GM23248 (cell line): ENCODE measurements around the gene ACTN1. TPM values are rescaled to one million over a fixed set of nuclear protein-coding genes. Genes with fewer than 3 reads are reported as not detected.
A peak's percentile ranks its signal among the peaks of the same experiment; 100 is the strongest.

ENCODE experiments used
- DNase-seq: peaks from one replicate; pipeline ENCODE4 v3.0.0-alpha.2; 2015
- H2AFZ ChIP-seq: fragments of 200-600 bp; sonication (generic); 2 replicates; pipeline ENCODE4 v1.6.1; 2016; ENCODE audit warnings: antibody characterized with exemption
- H3F3A ChIP-seq: fragments of 200-600 bp; sonication (generic); 2 replicates; pipeline ENCODE4 v1.6.1; 2016; ENCODE audit warnings: mild to moderate bottlenecking, antibody characterized with exemption, mixed run types; ENCODE audit not compliant: insufficient read depth
- H3K27ac ChIP-seq: fragments of 200-600 bp; sonication (generic); 2 replicates; pipeline ENCODE4 v1.5.1; 2016; ENCODE audit warnings: mild to moderate bottlenecking
- H3K27me3 ChIP-seq: fragments of 200-600 bp; sonication (generic); replicated peaks from 2 replicates; pipeline ENCODE4 v1.6.1; 2016; ENCODE audit warnings: mild to moderate bottlenecking; ENCODE audit not compliant: insufficient read depth
- H3K36me3 ChIP-seq: fragments of 200-600 bp; sonication (generic); 2 replicates; pipeline ENCODE4 v1.6.1; 2016; ENCODE audit warnings: low read depth, mild to moderate bottlenecking
- H3K4me1 ChIP-seq: fragments of 200-600 bp; sonication (generic); 2 replicates; pipeline ENCODE4 v1.6.1; 2016; ENCODE audit warnings: mild to moderate bottlenecking; ENCODE audit not compliant: insufficient read depth
- H3K4me2 ChIP-seq: fragments of 200-600 bp; sonication (generic); one replicate; pipeline ENCODE4 v1.6.1; 2016; ENCODE audit warnings: mild to moderate bottlenecking; ENCODE audit not compliant: unreplicated experiment
- H3K4me3 ChIP-seq: fragments of 200-600 bp; sonication (generic); 2 replicates; pipeline ENCODE4 v1.5.1; 2016; ENCODE audit warnings: mild to moderate bottlenecking
- H3K79me2 ChIP-seq: fragments of 200-600 bp; sonication (generic); 2 replicates; pipeline ENCODE4 v1.6.1; 2016; ENCODE audit warnings: mild to moderate bottlenecking; ENCODE audit not compliant: insufficient read depth
- H3K9ac ChIP-seq: fragments of 200-600 bp; sonication (generic); 2 replicates; pipeline ENCODE4 v1.6.1; 2016; ENCODE audit warnings: mild to moderate bottlenecking
- H3K9me2 ChIP-seq: fragments of 200-600 bp; sonication (generic); 2 replicates; pipeline ENCODE4 v1.6.1; 2016; ENCODE audit warnings: mixed run types, mild to moderate bottlenecking, moderate library complexity; ENCODE audit not compliant: insufficient read depth
- H3K9me3 ChIP-seq: fragments of 200-600 bp; sonication (generic); one replicate; pipeline ENCODE4 v1.6.1; 2017; ENCODE audit warnings: low read depth
- H4K20me1 ChIP-seq: fragments of 200-600 bp; sonication (generic); 2 replicates; pipeline ENCODE4 v1.6.0; 2016; ENCODE audit not compliant: insufficient read depth
- EZH2 ChIP-seq: fragments of 200-600 bp; sonication (generic); IDR thresholded peaks from 2 replicates; pipeline ENCODE4 v1.6.1; 2018; ENCODE audit warnings: antibody characterized with exemption, mild to moderate bottlenecking; ENCODE audit not compliant: insufficient read depth, poor library complexity, severe bottlenecking
- EZH2phosphoT487 ChIP-seq: fragments of 200-600 bp; sonication (generic); IDR thresholded peaks from 2 replicates; pipeline ENCODE4 v1.6.1; 2018; ENCODE audit warnings: antibody characterized with exemption, moderate library complexity, mild to moderate bottlenecking, low read depth; ENCODE audit not compliant: insufficient read depth
- WGBS, 2 experiments: methylation state at CpG; one replicate each; pipeline ENCODE4 v1.1.6; 2015 to 2017; ENCODE audit warnings: low lambda C conversion rate in 2 of 2, low coverage in 1 of 2; ENCODE audit errors: missing lambda C conversion rate in 2 of 2; 5-methylcytosine and 5-hydroxymethylcytosine counted together
- in situ Hi-C: fragments of 300-500 bp; cut with MboI; formaldehyde crosslinking; loops from 2 replicates; pipeline ENCODE4 v1.15.0; 2020
- polyA plus RNA-seq: library from polyadenylated mRNA; unstranded; fragments of >200 nt; fragmentation: Nextera tagmentation; extraction: Ambion mirVana; gene quantifications from 2 replicates; pipeline ENCODE4 v1.2.1, GENCODE V29; 2016
- total RNA-seq: library from RNA; depleted of rRNA; stranded (reverse); fragments of >200 nt; shearing (Covaris generic); gene quantifications from 2 replicates; pipeline ENCODE4 v1.2.3, GENCODE V29; 2014

ACTN1 gene
- total and polyA plus RNA-seq, 2 experiments from 2014 or later: 403 to 597 TPM

DNA sequence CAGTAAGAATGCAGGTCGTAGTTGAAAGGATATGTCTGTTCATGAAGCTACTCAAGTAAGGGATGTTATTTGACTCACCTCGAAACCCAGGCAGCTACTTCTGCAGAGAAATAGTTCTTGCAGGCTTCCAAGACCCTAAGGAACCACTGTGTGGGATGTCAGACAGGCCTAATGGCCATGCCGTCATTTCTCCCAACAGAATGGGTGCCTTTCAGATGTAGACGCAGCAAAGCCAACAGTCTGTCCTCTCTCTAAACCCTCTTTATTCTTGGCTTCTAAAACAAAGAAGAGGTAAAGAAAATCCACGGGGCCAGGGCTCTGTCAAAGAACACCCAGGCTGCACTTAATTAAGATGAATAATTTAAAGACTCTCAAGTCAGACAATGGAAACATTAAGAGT lies 19.0 kb upstream of the ACTN1 start:
- Histone ChIP-seq H3K79me2 (no peaks in the 10 kb centered on the region), H3F3A (no peaks in the 10 kb centered on the region), H3K9me3 (no peaks in the 10 kb centered on the region), H3K4me3 (no peak overlapping the region), H3K4me1 (no peaks in the 10 kb centered on the region), H2AFZ (no peak overlapping the region), H3K4me2 (no peak overlapping the region), H3K9ac (no peak overlapping the region), H3K9me2 (no peaks in the 10 kb centered on the region), H3K27ac (no peak overlapping the region), H4K20me1 (no peaks in the 10 kb centered on the region), H3K36me3 (no peaks in the 10 kb centered on the region), H3K27me3 (no peaks in the 10 kb centered on the region)
- DNase-seq: no peak
- 46 to 63% methylated on average over 5 of the region's 5 CpGs for WGBS, 2 experiments
- TF ChIP-seq EZH2phosphoT487 (no peak), EZH2 (no peak)
- in situ Hi-C loops: no loop called here

DNA sequence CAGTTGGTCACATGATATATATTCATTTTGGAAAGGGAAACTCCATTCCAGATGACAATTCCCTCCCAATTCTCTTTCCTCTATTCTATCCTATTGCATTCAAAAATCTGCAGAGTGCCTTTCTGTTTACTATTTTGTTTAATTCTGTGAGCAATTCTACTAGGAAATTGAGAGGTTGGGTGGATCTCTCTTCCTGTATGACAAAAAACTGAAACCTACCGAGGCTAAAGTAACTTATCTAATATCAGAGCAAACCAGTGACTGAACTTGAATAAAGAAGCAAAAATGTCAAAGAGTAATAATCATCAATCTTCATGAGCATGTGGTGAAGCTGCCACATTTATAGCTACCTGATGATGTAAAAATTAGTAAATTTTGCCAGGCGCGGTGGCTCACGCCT lies 16.6 kb upstream of the ACTN1 start:
- Histone ChIP-seq H2AFZ (no peak overlapping the region), H3K79me2 (no peaks in the 10 kb centered on the region)
- 97% methylated on average over 4 of the region's 4 CpGs for WGBS, 2 experiments

DNA sequence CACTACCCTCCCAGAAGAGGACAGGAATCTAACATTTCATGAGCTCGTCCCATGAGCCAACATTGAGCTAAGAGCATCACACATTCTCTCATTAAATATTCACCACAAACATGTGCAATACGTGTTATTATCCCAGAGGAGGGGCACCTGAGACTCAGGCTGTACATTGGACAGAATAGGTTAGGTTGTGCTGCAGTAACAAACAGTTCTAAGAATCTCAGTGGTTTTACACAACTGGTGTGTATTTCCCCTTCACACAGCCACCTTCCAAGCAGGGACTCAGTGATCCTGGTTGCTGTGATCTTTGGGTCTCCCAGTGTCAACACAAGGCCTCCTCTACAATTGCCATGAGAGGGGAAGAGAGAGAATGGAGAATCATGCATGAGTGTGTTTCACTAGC lies 15.0 kb upstream of the ACTN1 start:
- H3K79me2 ChIP-seq: no peaks in the 10 kb centered on the region
- no peaks in the 10 kb centered on the region for H3F3A ChIP-seq
- no peaks in the 10 kb centered on the region for H3K27me3 ChIP-seq
- no peak for DNase-seq
- WGBS, 2 experiments: 58 to 61% methylated on average over 2 of the region's 2 CpGs
- no peak overlapping the region for H3K27ac ChIP-seq
- in situ Hi-C loops: no loop called here
- no peaks in the 10 kb centered on the region for H3K36me3 ChIP-seq
- H3K9me2 ChIP-seq: no peaks in the 10 kb centered on the region
- no peaks in the 10 kb centered on the region for H3K4me1 ChIP-seq
- no peaks in the 10 kb centered on the region for H3K9me3 ChIP-seq
- no peak overlapping the region for H2AFZ ChIP-seq
- no peak overlapping the region for H3K4me2 ChIP-seq
- H3K9ac ChIP-seq: no peak overlapping the region
- H3K4me3 ChIP-seq: no peak overlapping the region
- H4K20me1 ChIP-seq: no peaks in the 10 kb centered on the region
- TF ChIP-seq EZH2phosphoT487 (no peak), EZH2 (no peak)

More for the DNA sequence above, 16.6 kb upstream of the ACTN1 start:
- Histone ChIP-seq H3K27me3 (no peaks in the 10 kb centered on the region), H3F3A (no peaks in the 10 kb centered on the region), H4K20me1 (no peaks in the 10 kb centered on the region), H3K4me3 (no peak overlapping the region), H3K9me2 (no peaks in the 10 kb centered on the region), H3K4me1 (no peaks in the 10 kb centered on the region), H3K36me3 (no peaks in the 10 kb centered on the region), H3K9ac (no peak overlapping the region), H3K27ac (no peak overlapping the region), H3K9me3 (no peaks in the 10 kb centered on the region), H3K4me2 (no peak overlapping the region)
- in situ Hi-C loops: no loop called here
- no peak for DNase-seq
- TF ChIP-seq EZH2phosphoT487: no peak
- no peak for TF ChIP-seq EZH2

DNA sequence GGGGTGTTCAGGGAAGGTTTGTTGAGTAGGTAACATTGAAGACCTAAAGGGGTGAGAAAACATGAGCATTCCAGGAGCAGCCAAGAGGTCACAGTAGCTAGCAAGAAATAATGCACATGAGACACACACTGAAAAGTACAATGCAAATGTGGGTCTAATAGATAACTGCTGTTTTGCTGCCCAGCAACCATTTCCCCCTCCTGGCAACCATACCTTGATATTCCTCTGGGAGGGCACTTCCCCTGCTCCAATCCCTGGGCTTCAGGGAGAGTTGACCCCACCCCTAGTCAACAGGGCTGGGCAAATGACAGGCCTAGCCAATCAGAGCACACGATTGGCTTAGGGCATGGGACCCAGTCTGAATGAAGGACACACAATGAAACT lies 8.5 kb upstream of the ACTN1 start:
- Histone ChIP-seq H3K36me3 (no peaks in the 10 kb centered on the region), H3F3A (peaks cover 14% of the 10 kb centered on the region), H3K27ac (no peak overlapping the region), H3K9me2 (no peaks in the 10 kb centered on the region), H4K20me1 (no peaks in the 10 kb centered on the region), H3K4me1 (peaks cover 10% of the 10 kb centered on the region), H3K27me3 (no peaks in the 10 kb centered on the region), H3K79me2 (no peaks in the 10 kb centered on the region), H3K9me3 (no peaks in the 10 kb centered on the region), H2AFZ (no peak overlapping the region), H3K4me2 (no peak overlapping the region), H3K4me3 (no peak overlapping the region), H3K9ac (no peak overlapping the region)
- DNase-seq: no peak
- in situ Hi-C loops: no loop called here
- 100% methylated on average over 1 of the region's 1 CpG for WGBS, 2 experiments
- TF ChIP-seq EZH2: no peak

DNA sequence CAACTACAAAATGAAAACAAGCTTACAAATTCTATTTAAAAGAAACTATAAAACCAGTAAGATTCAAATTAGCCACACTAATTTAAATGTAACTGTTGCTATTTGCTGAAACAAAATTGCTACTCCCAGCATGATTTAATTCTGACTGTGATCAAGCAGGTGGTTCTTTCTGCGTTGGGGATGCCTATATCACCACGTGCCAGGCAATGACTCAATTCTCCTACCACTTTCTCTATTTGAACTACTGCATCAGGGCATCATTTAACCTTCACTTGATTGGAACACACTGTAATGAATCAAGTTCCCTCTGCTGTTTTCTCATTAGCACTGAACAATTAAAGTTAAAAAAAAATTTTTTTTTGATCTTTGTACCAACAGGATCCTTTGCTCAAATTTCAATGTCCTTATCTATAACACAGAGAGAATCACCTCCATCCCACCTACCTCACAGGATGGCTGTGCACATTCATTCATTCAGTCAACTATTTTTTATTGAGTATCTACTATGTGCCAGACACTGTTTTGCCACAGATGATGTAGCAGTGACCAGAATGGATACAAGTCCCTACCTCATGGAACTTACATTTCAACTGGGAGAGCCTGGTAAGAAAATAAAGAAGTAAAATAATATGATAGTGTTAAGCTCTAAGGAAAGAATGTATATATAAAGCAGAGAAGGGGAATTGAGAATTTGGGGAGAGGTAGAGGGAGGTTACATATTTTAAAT lies 8.0 kb upstream of the ACTN1 start:
- Histone ChIP-seq H3K79me2 (no peaks in the 10 kb centered on the region), H3K27ac (no peak overlapping the region), H2AFZ (no peak overlapping the region), H3K9me3 (no peaks in the 10 kb centered on the region), H3K9ac (no peak overlapping the region), H3K4me1 (peaks cover 16% of the 10 kb centered on the region), H4K20me1 (no peaks in the 10 kb centered on the region), H3K36me3 (no peaks in the 10 kb centered on the region), H3K4me2 (no peak overlapping the region), H3K9me2 (no peaks in the 10 kb centered on the region), H3K27me3 (no peaks in the 10 kb centered on the region), H3K4me3 (no peak overlapping the region), H3F3A (peaks cover 19% of the 10 kb centered on the region)
- TF ChIP-seq EZH2phosphoT487 (no peak), EZH2 (no peak)
- DNase-seq: peak; percentile 36
- 25 to 32% methylated on average over 2 of the region's 2 CpGs for WGBS, 2 experiments
- in situ Hi-C loops: no loop called here
